Peyer's patch (tissue), 4 donors: Measurements from ENCODE around the gene DOCK3.

Source experiments
- CTCF ChIP-seq, 6 experiments: fragments of 450-650 bp in 4 of 6; fragments of 200-600 bp in 2 of 6; sonication (generic) in 1 of 6; IDR thresholded peaks; one replicate each; pipeline ENCODE4 v1.5.1; 2017 to 2019; ENCODE audit warnings: antibody characterized with exemption in 6 of 6, mild to moderate bottlenecking in 3 of 6, moderate library complexity in 1 of 6
- POLR2A ChIP-seq, 2 donors: fragments of 450-650 bp; IDR thresholded peaks; one replicate each; pipeline ENCODE4 v1.5.1; 2017; ENCODE audit warnings: antibody characterized with exemption in 2 of 2, mild to moderate bottlenecking in 2 of 2, moderate library complexity in 2 of 2

DNA sequence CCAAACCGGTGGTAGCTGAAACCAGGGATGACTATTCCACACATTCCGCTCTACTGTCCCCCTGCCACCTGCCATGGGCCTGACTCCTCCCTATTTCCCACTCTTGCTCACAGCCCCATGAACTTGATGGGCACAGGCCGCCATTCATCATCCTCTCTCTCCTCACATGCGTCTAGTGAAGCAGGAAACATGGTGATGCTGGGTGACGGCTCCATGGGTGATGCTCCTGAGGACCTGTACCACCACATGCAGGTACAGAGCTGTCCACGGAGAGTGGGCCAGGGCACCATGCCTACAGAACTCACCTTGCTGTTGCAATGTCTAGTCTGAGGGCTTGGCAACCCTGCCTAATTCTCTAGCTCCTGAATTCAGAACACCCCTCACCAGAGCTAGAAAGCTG is 687.0 kb downstream of the DOCK3 start:
- TF ChIP-seq CTCF (IDR thresholded peaks at IDR 0.05): no peak
- TF ChIP-seq POLR2A (IDR thresholded peaks at IDR 0.05): no peak
